K562 (cell line): Measurements from ENCODE around the gene SETDB1. TPM values are rescaled to one million over a fixed set of nuclear protein-coding genes. Genes with fewer than 3 reads are reported as not detected.

Experiments used
- ATAC-seq: fragments of 200-7000 bp; cut with Tn5 transposase; 3 replicates; pipeline ENCODE4 v1.9.1; 2020; ENCODE audit warnings: moderate library complexity
- BruUV-seq: library from RNA; stranded (reverse); fragments of 400-500 nt; replicated peaks from 2 replicates; lab custom pipeline; 2021; lab: Mats Ljungman, UMichigan
- CTCF ChIA-PET: fragments of 300-600 bp; formaldehyde crosslinking; extraction: SDS; loops from one replicate; lab custom pipeline; 2021; ENCODE audit warnings: low intra/inter-chr PET ratio; lab: Yijun Ruan, JAX
- POLR2A ChIA-PET: fragments of 300-600, 350-650 bp; sonication (Branson Sonifier 250); formaldehyde crosslinking; extraction: SDS; loops from one replicate; lab custom pipeline; 2021; ENCODE audit warnings: antibody characterized with exemption, inconsistent platforms; lab: Yijun Ruan, JAX
- DNase-seq, 4 experiments: peaks; one replicate each; pipeline versions ENCODE4 v3.0.0 to v3.0.0-alpha.2; 2011 to 2018; ENCODE audit warnings: low spot score in 3 of 4, mixed read lengths in 3 of 4; ENCODE audit errors: extremely low read depth in 1 of 4
- FAIRE-seq: peaks from 2 replicates; lab custom pipeline; 2011; peaks lifted over from hg19 to GRCh38; lab: Jason Lieb, UNC
- H2AFZ ChIP-seq: 2 replicates; pipeline ENCODE4 v1.6.0; 2011; ENCODE audit warnings: low read depth, low read length, control low read depth, inconsistent platforms
- H3K27ac ChIP-seq: fragments of 200-600 bp; 3 replicates; pipeline ENCODE4 v1.8.0; 2011; ENCODE audit warnings: low read depth, mild to moderate bottlenecking, control low read depth, inconsistent platforms, low read length, moderate library complexity, mixed read lengths; ENCODE audit errors: extremely low read depth
- H3K27me3 ChIP-seq, 2 experiments: fragments of 300-600 bp in 1 of 2; 2 replicates in 1 of 2; 3 replicates in 1 of 2; pipeline versions ENCODE4 v1.6.0 to v1.8.0; 2011; ENCODE audit warnings: inconsistent platforms in 2 of 2, low read length in 2 of 2, mild to moderate bottlenecking in 1 of 2, mixed read lengths in 1 of 2, moderate library complexity in 1 of 2; ENCODE audit not compliant: control insufficient read depth in 2 of 2, insufficient read depth in 2 of 2
- H3K36me3 ChIP-seq: fragments of 300-600 bp; 3 replicates; pipeline ENCODE4 v1.8.0; 2011; ENCODE audit warnings: mild to moderate bottlenecking, low read length, inconsistent platforms; ENCODE audit not compliant: control insufficient read depth, insufficient read depth
- H3K4me1 ChIP-seq, 2 experiments: fragments of 200-600 bp in 1 of 2; replicated peaks in 1 of 2; 2 replicates in 1 of 2; 3 replicates in 1 of 2; pipeline versions ENCODE4 v1.5.1 to v1.8.0; 2011; ENCODE audit warnings: inconsistent platforms in 2 of 2, low read length in 2 of 2, mild to moderate bottlenecking in 1 of 2, mixed read lengths in 1 of 2, moderate library complexity in 1 of 2; ENCODE audit not compliant: control insufficient read depth in 2 of 2, insufficient read depth in 2 of 2
- H3K4me2 ChIP-seq: 2 replicates; pipeline ENCODE4 v1.6.1; 2011; ENCODE audit warnings: low read length, control low read depth, inconsistent platforms, mixed read lengths; ENCODE audit not compliant: insufficient read depth
- H3K4me3 ChIP-seq: fragments of 200-600 bp; sonication (generic), shearing (Covaris generic); 2 replicates; pipeline ENCODE4 v1.5.1; 2016; ENCODE audit warnings: control low read depth, inconsistent platforms
- H3K79me2 ChIP-seq: fragments of 200-600 bp; 3 replicates; pipeline ENCODE4 v1.8.0; 2011; ENCODE audit warnings: low read length, inconsistent platforms; ENCODE audit not compliant: control insufficient read depth, insufficient read depth
- H3K9ac ChIP-seq, 2 experiments: 2 replicates each; pipeline versions ENCODE4 v1.6.0 to v1.6.1; 2011; ENCODE audit warnings: low read depth in 2 of 2, low read length in 2 of 2, control low read depth in 1 of 2, inconsistent platforms in 1 of 2, mild to moderate bottlenecking in 1 of 2, mixed read lengths in 1 of 2; ENCODE audit not compliant: insufficient read depth in 1 of 2
- H3K9me1 ChIP-seq: one replicate; pipeline ENCODE4 v1.6.0; 2011; ENCODE audit warnings: inconsistent platforms, mild to moderate bottlenecking, low read length, moderate library complexity; ENCODE audit not compliant: control insufficient read depth, insufficient read depth
- H3K9me3 ChIP-seq: replicated peaks from 2 replicates; pipeline ENCODE4 v1.5.1; 2011; ENCODE audit warnings: low read depth, low read length, inconsistent platforms; ENCODE audit not compliant: control insufficient read depth, insufficient read depth
- H4K20me1 ChIP-seq: replicated peaks from 2 replicates; pipeline ENCODE4 v1.6.1; 2011; ENCODE audit warnings: low read length, inconsistent platforms, mixed read lengths; ENCODE audit not compliant: control insufficient read depth, insufficient read depth
- ARNT ChIP-seq, 2 experiments: fragments of 450-650 bp; IDR thresholded peaks; 2 replicates each; pipeline ENCODE4 v1.6.1; 2016; ENCODE audit warnings: mild to moderate bottlenecking in 1 of 2
- BRD9 ChIP-seq: fragments of 450-650 bp; IDR thresholded peaks from 2 replicates; pipeline ENCODE4 v1.6.1; 2018; ENCODE audit warnings: low read depth; ENCODE audit not compliant: partially characterized antibody
- DIDO1 ChIP-seq: fragments of 450-650 bp; IDR thresholded peaks from 2 replicates; pipeline ENCODE4 v1.6.1; 2016; ENCODE audit warnings: low read depth, missing biosample characterization, missing genetic modification characterization
- GTF2E2 ChIP-seq: fragments of 200-800 bp; sonication (Bioruptor generic); IDR thresholded peaks from 2 replicates; pipeline ENCODE4 v1.6.1; 2016; ENCODE audit warnings: missing genetic modification characterization, missing compliant biosample characterization
- MEIS2 ChIP-seq: fragments of 450-650 bp; IDR thresholded peaks from 2 replicates; pipeline ENCODE4 v1.6.1; 2014; ENCODE audit warnings: mild to moderate bottlenecking; ENCODE audit not compliant: partially characterized antibody
- SP1 ChIP-seq: sonication (generic); formaldehyde crosslinking; IDR thresholded peaks from 2 replicates; pipeline ENCODE4 v1.8.1; 2022; ENCODE audit warnings: mild to moderate bottlenecking, missing genetic modification reagents
- TEAD1 ChIP-seq, 2 experiments: fragments of 450-650 bp in 1 of 2; sonication (generic) in 1 of 2; formaldehyde crosslinking; IDR thresholded peaks; 2 replicates each; pipeline versions ENCODE4 v1.4.0 to v1.8.0; 2020 to 2022; ENCODE audit warnings: mild to moderate bottlenecking in 2 of 2, missing genetic modification reagents in 1 of 2
- TEAD2 ChIP-seq: fragments of 450-650 bp; IDR thresholded peaks from 2 replicates; pipeline ENCODE4 v1.6.1; 2016; ENCODE audit warnings: missing genetic modification characterization, control low read depth, missing compliant biosample characterization
- TRIM28 ChIP-seq: fragments of 450-650 bp; IDR thresholded peaks from 2 replicates; pipeline ENCODE4 v1.6.1; 2017
- WGBS: fragments of 100-300 bp; shearing (Covaris generic); methylation state at CpG from one replicate; pipeline ENCODE4 v1.1.6; 2016; ENCODE audit warnings: low coverage, mixed read lengths; ENCODE audit not compliant: insufficient coverage; ENCODE audit errors: missing lambda C conversion rate; 5-methylcytosine and 5-hydroxymethylcytosine counted together
- in situ Hi-C: fragments of 300-500 bp; cut with MboI; formaldehyde crosslinking; loops from 4 replicates; pipeline ENCODE4 v1.15.0; 2018; ENCODE audit warnings: inconsistent platforms, mixed read lengths
- intact Hi-C: fragments of 100-400 bp; cut with micrococcal nuclease; formaldehyde crosslinking; loops from 2 replicates; pipeline ENCODE4 v1.14.2; 2022
- polyA plus RNA-seq, 8 experiments: library from polyadenylated mRNA; depleted of rRNA in 4 of 8; stranded (reverse) in 5 of 8; unstranded in 3 of 8; fragments of >200 nt; fragmentation: Nextera tagmentation in 2 of 8; fragmentation: Illumina TruSeq in 1 of 8; extraction: Ambion mirVana in 2 of 8; extraction: Trizol in 1 of 8; gene quantifications; 2 replicates each; pipeline versions ENCODE4 v1.2.1 to v1.2.3, GENCODE V29; 2011 to 2014; ENCODE audit warnings: inconsistent platforms in 1 of 8, missing spikeins in 1 of 8
- total RNA-seq, 7 experiments: library from RNA; depleted of rRNA in 6 of 7; stranded (reverse); fragments of >200 nt in 6 of 7; fragmentation: Illumina TruSeq in 2 of 7; extraction: Trizol in 2 of 7; gene quantifications; 2 replicates each; pipeline versions ENCODE4 v1.2.1 to v1.2.3, GENCODE V29; 2011 to 2021; ENCODE audit warnings: low replicate concordance in 1 of 7
- TF ChIP-seq, protein P1 (sequence below): fragments of 450-650 bp; IDR thresholded peaks from 2 replicates; pipeline ENCODE4 v1.6.1; 2014; ENCODE audit warnings: low read depth, mild to moderate bottlenecking, moderate library complexity, borderline replicate concordance
- TF ChIP-seq, protein P2 (sequence below): fragments of 450-650 bp; IDR thresholded peaks from 2 replicates; pipeline ENCODE4 v1.6.1; 2017; ENCODE audit warnings: antibody characterized with exemption, mild to moderate bottlenecking
- TF ChIP-seq, protein P3 (sequence below), 2 experiments: fragments of 450-650 bp; IDR thresholded peaks; 2 replicates each; pipeline ENCODE4 v1.6.1; 2016

The SETDB1 gene
- total and polyA plus RNA-seq, 9 of the 15 experiments (the other 6 are each of a cell fraction or from before 2014, with no cell fraction given): 21.5 to 64.4 (median 42.0) TPM

DNA sequence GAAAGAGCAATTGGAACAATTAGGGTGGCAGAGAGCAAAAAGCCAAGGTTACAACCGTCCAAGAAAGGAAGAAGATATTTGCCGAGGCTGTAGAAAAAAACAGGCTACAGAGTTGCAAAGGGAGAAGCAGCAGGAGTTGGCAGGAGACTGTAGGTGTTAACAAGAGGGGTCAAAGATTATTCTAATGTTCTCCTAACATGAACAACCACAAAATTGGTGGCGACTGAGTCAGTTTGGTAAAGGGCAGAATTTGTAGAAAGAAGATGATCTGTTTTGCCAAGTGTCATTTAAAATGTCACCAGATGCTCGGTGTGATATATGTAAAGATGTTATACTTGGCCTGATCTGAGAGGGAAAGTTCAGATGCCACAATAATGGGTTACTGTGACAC, 81.7 kb downstream of the SETDB1 start:
- in situ Hi-C loops: no loop called here
- DNase-seq: no peak
- peaks cover 49% of the 10 kb centered on the region for H3K79me2 ChIP-seq
- CTCF ChIA-PET: interaction anchor here (1.9 kb wide), 1 partner anchor 28 kb away, joined by 12 read pairs; no protein-coding TSS in a partner anchor
- WGBS: 3% methylated on average over 4 of the region's 4 CpGs
- POLR2A ChIA-PET: interaction anchor here (0.5 kb wide), 1 partner anchor 752 kb away, joined by 3 read pairs; no protein-coding TSS in a partner anchor
- peak overlapping the region; percentile 87 for H3K4me3 ChIP-seq
- no peak for FAIRE-seq
- H2AFZ ChIP-seq: peak overlapping the region; percentile 89
- peaks cover 11% of the 10 kb centered on the region; the same call in 2 of the 3 replicates for H3K36me3 ChIP-seq
- H3K27me3 ChIP-seq: no peaks in the 10 kb centered on the region
- intact Hi-C loops: loop anchor here (2.0 to 5.0 kb wide), 3 partner anchors 29 to 64 kb away; partner anchors contain the start of genes CDC42SE1 and GABPB2
- peak overlapping the region; percentile 100 for H3K4me2 ChIP-seq
- peak overlapping the region; percentile 75 for H3K27ac ChIP-seq
- no peak for ATAC-seq
- no TSS peak for BruUV-seq
- no peaks in the 10 kb centered on the region for H4K20me1 ChIP-seq
- H3K9me3 ChIP-seq: no peaks in the 10 kb centered on the region
- peaks cover 33 to 42% of the 10 kb centered on the region in 2 experiments for H3K4me1 ChIP-seq
- peak overlapping the region; percentile 57 to 88; a peak in 3 of 4 replicates for H3K9ac ChIP-seq
- H3K9me1 ChIP-seq: no peaks in the 10 kb centered on the region
- TF ChIP-seq TEAD2 (tag) (0 out of 2 replicates have a peak, but pooled peaks have one; percentile 34), BRD9 (peak; percentile 25), GTF2E2 (tag) (0 out of 2 replicates have a peak, but pooled peaks have one; percentile 5), DIDO1 (tag) (0 out of 2 replicates have a peak, but pooled peaks have one; percentile 28), MEIS2 (peak; percentile 39), ARNT (IDR thresholded peaks at IDR 0.05) (0 out of 4 replicates have a peak, but pooled peaks of 1 of the 2 experiments have one; percentile 31), TRIM28 (no peak), TEAD1 (CRISPR knock-in tag; IDR thresholded peaks at IDR 0.05) (0 out of 4 replicates have a peak, but pooled peaks have one; percentile 11 to 18), SP1 (no peak)
- TF ChIP-seq, protein P1, sequence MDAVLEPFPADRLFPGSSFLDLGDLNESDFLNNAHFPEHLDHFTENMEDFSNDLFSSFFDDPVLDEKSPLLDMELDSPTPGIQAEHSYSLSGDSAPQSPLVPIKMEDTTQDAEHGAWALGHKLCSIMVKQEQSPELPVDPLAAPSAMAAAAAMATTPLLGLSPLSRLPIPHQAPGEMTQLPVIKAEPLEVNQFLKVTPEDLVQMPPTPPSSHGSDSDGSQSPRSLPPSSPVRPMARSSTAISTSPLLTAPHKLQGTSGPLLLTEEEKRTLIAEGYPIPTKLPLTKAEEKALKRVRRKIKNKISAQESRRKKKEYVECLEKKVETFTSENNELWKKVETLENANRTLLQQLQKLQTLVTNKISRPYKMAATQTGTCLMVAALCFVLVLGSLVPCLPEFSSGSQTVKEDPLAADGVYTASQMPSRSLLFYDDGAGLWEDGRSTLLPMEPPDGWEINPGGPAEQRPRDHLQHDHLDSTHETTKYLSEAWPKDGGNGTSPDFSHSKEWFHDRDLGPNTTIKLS: no peak
- TF ChIP-seq, protein P2, sequence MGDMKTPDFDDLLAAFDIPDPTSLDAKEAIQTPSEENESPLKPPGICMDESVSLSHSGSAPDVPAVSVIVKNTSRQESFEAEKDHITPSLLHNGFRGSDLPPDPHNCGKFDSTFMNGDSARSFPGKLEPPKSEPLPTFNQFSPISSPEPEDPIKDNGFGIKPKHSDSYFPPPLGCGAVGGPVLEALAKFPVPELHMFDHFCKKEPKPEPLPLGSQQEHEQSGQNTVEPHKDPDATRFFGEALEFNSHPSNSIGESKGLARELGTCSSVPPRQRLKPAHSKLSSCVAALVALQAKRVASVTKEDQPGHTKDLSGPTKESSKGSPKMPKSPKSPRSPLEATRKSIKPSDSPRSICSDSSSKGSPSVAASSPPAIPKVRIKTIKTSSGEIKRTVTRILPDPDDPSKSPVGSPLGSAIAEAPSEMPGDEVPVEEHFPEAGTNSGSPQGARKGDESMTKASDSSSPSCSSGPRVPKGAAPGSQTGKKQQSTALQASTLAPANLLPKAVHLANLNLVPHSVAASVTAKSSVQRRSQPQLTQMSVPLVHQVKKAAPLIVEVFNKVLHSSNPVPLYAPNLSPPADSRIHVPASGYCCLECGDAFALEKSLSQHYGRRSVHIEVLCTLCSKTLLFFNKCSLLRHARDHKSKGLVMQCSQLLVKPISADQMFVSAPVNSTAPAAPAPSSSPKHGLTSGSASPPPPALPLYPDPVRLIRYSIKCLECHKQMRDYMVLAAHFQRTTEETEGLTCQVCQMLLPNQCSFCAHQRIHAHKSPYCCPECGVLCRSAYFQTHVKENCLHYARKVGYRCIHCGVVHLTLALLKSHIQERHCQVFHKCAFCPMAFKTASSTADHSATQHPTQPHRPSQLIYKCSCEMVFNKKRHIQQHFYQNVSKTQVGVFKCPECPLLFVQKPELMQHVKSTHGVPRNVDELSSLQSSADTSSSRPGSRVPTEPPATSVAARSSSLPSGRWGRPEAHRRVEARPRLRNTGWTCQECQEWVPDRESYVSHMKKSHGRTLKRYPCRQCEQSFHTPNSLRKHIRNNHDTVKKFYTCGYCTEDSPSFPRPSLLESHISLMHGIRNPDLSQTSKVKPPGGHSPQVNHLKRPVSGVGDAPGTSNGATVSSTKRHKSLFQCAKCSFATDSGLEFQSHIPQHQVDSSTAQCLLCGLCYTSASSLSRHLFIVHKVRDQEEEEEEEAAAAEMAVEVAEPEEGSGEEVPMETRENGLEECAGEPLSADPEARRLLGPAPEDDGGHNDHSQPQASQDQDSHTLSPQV: peak; percentile 22; the same call in 1 of the 2 replicates
- TF ChIP-seq, protein P3, sequence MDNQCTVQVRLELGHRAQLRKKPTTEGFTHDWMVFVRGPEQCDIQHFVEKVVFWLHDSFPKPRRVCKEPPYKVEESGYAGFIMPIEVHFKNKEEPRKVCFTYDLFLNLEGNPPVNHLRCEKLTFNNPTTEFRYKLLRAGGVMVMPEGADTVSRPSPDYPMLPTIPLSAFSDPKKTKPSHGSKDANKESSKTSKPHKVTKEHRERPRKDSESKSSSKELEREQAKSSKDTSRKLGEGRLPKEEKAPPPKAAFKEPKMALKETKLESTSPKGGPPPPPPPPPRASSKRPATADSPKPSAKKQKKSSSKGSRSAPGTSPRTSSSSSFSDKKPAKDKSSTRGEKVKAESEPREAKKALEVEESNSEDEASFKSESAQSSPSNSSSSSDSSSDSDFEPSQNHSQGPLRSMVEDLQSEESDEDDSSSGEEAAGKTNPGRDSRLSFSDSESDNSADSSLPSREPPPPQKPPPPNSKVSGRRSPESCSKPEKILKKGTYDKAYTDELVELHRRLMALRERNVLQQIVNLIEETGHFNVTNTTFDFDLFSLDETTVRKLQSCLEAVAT (IDR thresholded peaks at IDR 0.05): 0 out of 4 replicates have a peak, but pooled peaks of 1 of the 2 experiments have one; percentile 44
